Fibroblast of lung (primary cell): ENCODE data around the gene CREBL2. TPM values are rescaled to one million over a fixed set of nuclear protein-coding genes. Genes with fewer than 3 reads are reported as not detected.

Experiments
- DNase-seq, 2 donors: peaks; one replicate each; pipeline versions ENCODE4 v3.0.0 to v3.0.0-alpha.2; 2010; ENCODE audit warnings: low read depth in 2 of 2
- H2AFZ ChIP-seq: 2 replicates; pipeline ENCODE4 v1.5.1; 2012; ENCODE audit warnings: low read length, control low read depth, inconsistent platforms
- H3K27ac ChIP-seq: 2 replicates; pipeline ENCODE4 v1.5.1; 2011; ENCODE audit warnings: low read length, control low read depth; ENCODE audit not compliant: insufficient read depth
- H3K27me3 ChIP-seq: 2 replicates; pipeline ENCODE4 v1.5.1; 2011; ENCODE audit warnings: mild to moderate bottlenecking, low read length; ENCODE audit not compliant: control insufficient read depth, insufficient read depth
- H3K36me3 ChIP-seq: 2 replicates; pipeline ENCODE4 v1.5.1; 2011; ENCODE audit warnings: low read length; ENCODE audit not compliant: control insufficient read depth, insufficient read depth
- H3K4me1 ChIP-seq: 2 replicates; pipeline ENCODE4 v1.5.1; 2011; ENCODE audit warnings: low read length; ENCODE audit not compliant: control insufficient read depth, insufficient read depth; ENCODE audit errors: extremely low read depth
- H3K4me2 ChIP-seq: 2 replicates; pipeline ENCODE4 v1.5.1; 2011; ENCODE audit warnings: low read length, control low read depth; ENCODE audit not compliant: insufficient read depth; ENCODE audit errors: extremely low read depth
- H3K4me3 ChIP-seq, 4 experiments: fragments of 200-600 bp in 1 of 4; sonication (generic) in 1 of 4; replicated peaks in 1 of 4; 2 replicates each; pipeline ENCODE4 v1.5.1; 2011 to 2016; ENCODE audit warnings: low read length in 4 of 4, low read depth in 3 of 4, mild to moderate bottlenecking in 3 of 4, control low read depth in 2 of 4, inconsistent platforms in 1 of 4, mixed read lengths in 1 of 4; ENCODE audit not compliant: insufficient read depth in 1 of 4; ENCODE audit errors: control extremely low read depth in 1 of 4
- H3K79me2 ChIP-seq: 2 replicates; pipeline ENCODE4 v1.5.1; 2012; ENCODE audit warnings: mild to moderate bottlenecking, low read length, inconsistent platforms; ENCODE audit not compliant: control insufficient read depth, insufficient read depth
- H3K9ac ChIP-seq: 2 replicates; pipeline ENCODE4 v1.5.1; 2011; ENCODE audit warnings: mild to moderate bottlenecking, low read length, control low read depth; ENCODE audit not compliant: insufficient read depth
- H3K9me3 ChIP-seq: 2 replicates; pipeline ENCODE4 v1.5.1; 2012; ENCODE audit warnings: low read depth, low read length; ENCODE audit not compliant: control insufficient read depth, insufficient read depth
- H4K20me1 ChIP-seq: 2 replicates; pipeline ENCODE4 v1.5.1; 2011; ENCODE audit warnings: low read length; ENCODE audit not compliant: control insufficient read depth, insufficient read depth; ENCODE audit errors: extremely low read depth
- EZH2 ChIP-seq: IDR thresholded peaks from 2 replicates; pipeline ENCODE4 v1.5.1; 2012; ENCODE audit warnings: low read length, control low read depth, mild to moderate bottlenecking; ENCODE audit errors: missing control alignments
- polyA plus RNA-seq, 2 donors: library from polyadenylated mRNA; depleted of rRNA in 1 of 2; stranded (reverse) in 1 of 2; unstranded in 1 of 2; fragments of >200 nt; gene quantifications; 2 replicates each; pipeline ENCODE4 v1.2.1, GENCODE V29; 2011 to 2012; ENCODE audit warnings: missing spikeins in 1 of 2
- total RNA-seq: library from RNA; depleted of rRNA; stranded (reverse); fragments of >200 nt; gene quantifications from 2 replicates; pipeline ENCODE4 v1.2.1, GENCODE V29; 2014
- TF ChIP-seq, protein P1 (sequence below), 2 donors: IDR thresholded peaks in 1 of 2; conservative IDR thresholded peaks in 1 of 2; 1 replicate in 1 of 2; 2 replicates in 1 of 2; pipeline ENCODE4 v1.5.1; 2011 to 2012; ENCODE audit warnings: low read length in 2 of 2, control low read depth in 1 of 2, inconsistent platforms in 1 of 2, low read depth in 1 of 2, mild to moderate bottlenecking in 1 of 2

CREBL2 gene
- total and polyA plus RNA-seq, 2 donors (not counting 1 experiment from before 2014, with no cell fraction given), result 35.9 to 59.5 TPM

DNA sequence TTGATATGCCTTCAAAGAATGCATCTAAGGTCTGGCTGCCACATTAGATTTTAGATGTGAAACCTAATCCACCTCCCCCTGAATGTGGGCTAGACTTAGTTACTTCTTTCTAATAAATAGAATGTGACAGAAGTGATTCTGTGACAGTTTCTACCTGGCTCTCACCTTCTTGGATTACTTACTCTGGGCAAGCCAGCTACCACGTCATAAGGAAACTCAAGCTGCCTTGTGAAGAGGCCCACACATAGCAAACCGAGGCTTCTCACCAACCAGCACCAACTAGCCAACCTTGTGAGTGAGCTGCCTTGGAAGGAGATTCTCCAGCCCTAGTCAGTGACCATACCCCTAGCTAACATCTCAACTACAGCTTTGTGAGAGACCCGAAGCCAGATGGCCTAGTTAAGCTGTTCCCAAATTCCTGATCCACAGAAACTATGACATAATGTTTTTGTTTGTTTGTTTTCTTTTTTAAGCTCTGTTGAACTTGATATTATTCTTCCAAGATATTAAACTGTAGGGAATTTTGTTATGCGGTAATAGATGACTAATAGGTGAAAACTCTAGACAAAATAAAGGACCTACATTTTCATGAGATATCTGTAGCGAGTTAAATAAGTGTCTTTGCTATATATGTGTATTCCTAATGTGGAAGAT is 78.1 kb downstream of the CREBL2 start:
- Histone ChIP-seq H2AFZ (no peak overlapping the region), H3K9ac (no peak overlapping the region)
- peak in 1 of 2 donors; percentile 26 for DNase-seq

DNA sequence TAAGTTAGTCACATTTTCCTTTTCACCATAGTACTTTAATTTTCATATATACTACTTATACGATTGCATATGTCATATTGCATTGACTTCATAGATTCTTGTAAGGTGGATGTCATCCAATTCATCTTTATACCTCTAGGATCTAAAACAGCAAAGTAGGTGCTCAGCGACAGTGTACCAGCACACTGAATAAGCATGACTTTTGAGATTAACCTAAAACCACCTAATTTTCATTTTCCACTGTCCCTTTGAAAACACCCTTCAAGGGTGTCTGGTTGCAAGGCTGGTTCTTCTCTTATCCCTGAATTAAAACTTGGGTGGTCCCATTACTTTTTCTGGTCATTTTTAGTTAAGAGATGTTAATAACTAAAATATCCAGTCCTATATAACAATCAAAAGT is 79.9 kb downstream of the CREBL2 start:
- TF ChIP-seq, protein P1, sequence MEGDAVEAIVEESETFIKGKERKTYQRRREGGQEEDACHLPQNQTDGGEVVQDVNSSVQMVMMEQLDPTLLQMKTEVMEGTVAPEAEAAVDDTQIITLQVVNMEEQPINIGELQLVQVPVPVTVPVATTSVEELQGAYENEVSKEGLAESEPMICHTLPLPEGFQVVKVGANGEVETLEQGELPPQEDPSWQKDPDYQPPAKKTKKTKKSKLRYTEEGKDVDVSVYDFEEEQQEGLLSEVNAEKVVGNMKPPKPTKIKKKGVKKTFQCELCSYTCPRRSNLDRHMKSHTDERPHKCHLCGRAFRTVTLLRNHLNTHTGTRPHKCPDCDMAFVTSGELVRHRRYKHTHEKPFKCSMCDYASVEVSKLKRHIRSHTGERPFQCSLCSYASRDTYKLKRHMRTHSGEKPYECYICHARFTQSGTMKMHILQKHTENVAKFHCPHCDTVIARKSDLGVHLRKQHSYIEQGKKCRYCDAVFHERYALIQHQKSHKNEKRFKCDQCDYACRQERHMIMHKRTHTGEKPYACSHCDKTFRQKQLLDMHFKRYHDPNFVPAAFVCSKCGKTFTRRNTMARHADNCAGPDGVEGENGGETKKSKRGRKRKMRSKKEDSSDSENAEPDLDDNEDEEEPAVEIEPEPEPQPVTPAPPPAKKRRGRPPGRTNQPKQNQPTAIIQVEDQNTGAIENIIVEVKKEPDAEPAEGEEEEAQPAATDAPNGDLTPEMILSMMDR (conservative IDR thresholded peaks at IDR 0.05 in 1 of 2, IDR thresholded peaks at IDR 0.05 in 1 of 2; ENCODE audit: low read depth in 1 of 2, low read length in 2 of 2), result no peak
- TF ChIP-seq EZH2, result no peak
- Histone ChIP-seq H3K79me2 (no peaks in the 10 kb centered on the region), H3K27ac (no peak overlapping the region), H3K4me2 (no peak overlapping the region), H3K9me3 (no peaks in the 10 kb centered on the region), H4K20me1 (no peaks in the 10 kb centered on the region), H2AFZ (no peak overlapping the region), H3K9ac (no peak overlapping the region), H3K36me3 (no peaks in the 10 kb centered on the region), H3K27me3 (no peaks in the 10 kb centered on the region), H3K4me1 (no peaks in the 10 kb centered on the region), H3K4me3 (no peak overlapping the region)
- DNase-seq, result no peak

More for the DNA sequence above, 78.1 kb downstream of the CREBL2 start:
- H3K27me3 ChIP-seq, result no peaks in the 10 kb centered on the region
- no peaks in the 10 kb centered on the region for H3K79me2 ChIP-seq
- no peak overlapping the region for H3K4me3 ChIP-seq
- TF ChIP-seq, protein P1 (conservative IDR thresholded peaks at IDR 0.05 in 1 of 2, IDR thresholded peaks at IDR 0.05 in 1 of 2; ENCODE audit: low read depth in 1 of 2, low read length in 2 of 2), result no peak
- H4K20me1 ChIP-seq, result no peaks in the 10 kb centered on the region
- no peaks in the 10 kb centered on the region for H3K36me3 ChIP-seq
- no peak overlapping the region for H3K4me2 ChIP-seq
- H3K9me3 ChIP-seq, result no peaks in the 10 kb centered on the region
- no peak overlapping the region for H3K27ac ChIP-seq
- no peaks in the 10 kb centered on the region for H3K4me1 ChIP-seq

DNA sequence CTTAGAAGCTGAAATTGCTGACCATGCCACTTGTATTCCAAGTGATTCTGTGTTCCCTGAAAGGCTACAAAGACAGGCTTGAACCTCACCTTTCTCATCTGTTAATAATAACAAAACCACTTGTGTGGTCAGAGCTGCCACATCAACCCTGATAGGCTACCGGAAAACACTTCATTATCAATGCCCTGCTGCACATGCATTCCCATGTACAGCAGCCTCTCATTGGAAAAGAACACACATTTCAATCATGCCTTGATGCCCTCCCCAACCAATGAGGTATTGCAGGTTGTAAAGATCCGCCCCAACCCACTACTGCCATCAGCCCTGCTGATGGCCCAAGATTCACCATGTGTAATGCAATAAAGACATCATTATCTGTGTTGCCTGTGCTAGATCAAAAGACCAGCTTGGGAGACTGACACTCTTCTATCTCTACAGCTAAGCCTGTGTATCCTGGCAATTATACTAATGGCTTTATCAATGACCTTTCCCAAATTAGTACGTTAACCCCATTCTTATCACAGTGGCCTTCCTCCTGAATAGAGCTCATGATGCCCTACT is 81.5 kb downstream of the CREBL2 start:
- Histone ChIP-seq H3K79me2 (no peaks in the 10 kb centered on the region), H3K4me3 (no peak overlapping the region), H3K9ac (no peak overlapping the region), H3K36me3 (no peaks in the 10 kb centered on the region), H3K27me3 (no peaks in the 10 kb centered on the region), H3K4me1 (no peaks in the 10 kb centered on the region), H3K4me2 (no peak overlapping the region), H2AFZ (no peak overlapping the region), H3K27ac (no peak overlapping the region), H4K20me1 (no peaks in the 10 kb centered on the region), H3K9me3 (no peaks in the 10 kb centered on the region)
- DNase-seq, result no peak
- TF ChIP-seq, protein P1 (conservative IDR thresholded peaks at IDR 0.05 in 1 of 2, IDR thresholded peaks at IDR 0.05 in 1 of 2; ENCODE audit: low read depth in 1 of 2, low read length in 2 of 2), result no peak
- no peak for TF ChIP-seq EZH2

Other genes starting within 250 kb of the CREBL2 start
- 15.2 TPM in 2 replicates for gene DUSP16, start 49.0 kb upstream of the CREBL2 start, total RNA-seq
- 9.4 and 10.4 TPM in 2 replicates for gene DUSP16, start 49.0 kb upstream of the CREBL2 start, polyA plus RNA-seq
- not detected in 2 replicates for gene GPR19, start 84.3 kb downstream of the CREBL2 start, total RNA-seq
- 0.24 and 0.35 TPM in 2 replicates for gene GPR19, start 84.3 kb downstream of the CREBL2 start, polyA plus RNA-seq
- gene CDKN1B, start 105.5 kb downstream of the CREBL2 start, total RNA-seq, result 50.9 and 58.0 TPM in 2 replicates
- 12.6 and 21.4 TPM in 2 replicates for gene CDKN1B, start 105.5 kb downstream of the CREBL2 start, polyA plus RNA-seq
- gene APOLD1, start 173.8 kb downstream of the CREBL2 start, total RNA-seq, result 1.5 and 3.1 TPM in 2 replicates
- gene APOLD1, start 173.8 kb downstream of the CREBL2 start, polyA plus RNA-seq, result 2.7 and 3.2 TPM in 2 replicates
- gene DDX47, start 201.5 kb downstream of the CREBL2 start, total RNA-seq, result 41.9 and 46.2 TPM in 2 replicates
- 83.2 and 113 TPM in 2 replicates for gene DDX47, start 201.5 kb downstream of the CREBL2 start, polyA plus RNA-seq